Activated T-cell treated with anti-CD3 and anti-CD28 coated beads, Interleukin-2, amount 50 U/mL, for 4 hours (primary cell): ENCODE results near the gene TTYH3. TPM values are rescaled to one million over a fixed set of nuclear protein-coding genes. Genes with fewer than 3 reads are reported as not detected.

Experiments
- ATAC-seq, 2 donors: fragments of 200-7000 bp; cut with Tn5 transposase; one replicate each; pipeline ENCODE4 v1.10.0; 2021
- DNase-seq: peaks from one replicate; pipeline ENCODE4 v3.0.0-alpha.2; 2020
- H3K27me3 Mint-ChIP-seq: one replicate; pipeline ENCODE4 v1.8.0; 2021; ENCODE audit warnings: low read depth, mixed read lengths
- H3K36me3 Mint-ChIP-seq: one replicate; pipeline ENCODE4 v1.8.0; 2022; ENCODE audit warnings: mixed read lengths; ENCODE audit not compliant: insufficient read depth
- H3K4me1 Mint-ChIP-seq: one replicate; pipeline ENCODE4 v1.8.0; 2021; ENCODE audit warnings: low read depth, mixed read lengths
- H3K4me3 Mint-ChIP-seq: one replicate; pipeline ENCODE4 v1.8.0; 2021; ENCODE audit warnings: mild to moderate bottlenecking, moderate library complexity, mixed read lengths
- H3K9me3 Mint-ChIP-seq: one replicate; pipeline ENCODE4 v1.8.0; 2021; ENCODE audit warnings: mixed read lengths
- total RNA-seq, 3 donors: library from RNA; stranded (reverse); gene quantifications; one replicate each; pipeline ENCODE4 v1.2.1, GENCODE V29; 2021

The TTYH3 gene
- total RNA-seq, 3 donors from 2014 or later = 13.4 to 17.3 (median 15.2) TPM

DNA sequence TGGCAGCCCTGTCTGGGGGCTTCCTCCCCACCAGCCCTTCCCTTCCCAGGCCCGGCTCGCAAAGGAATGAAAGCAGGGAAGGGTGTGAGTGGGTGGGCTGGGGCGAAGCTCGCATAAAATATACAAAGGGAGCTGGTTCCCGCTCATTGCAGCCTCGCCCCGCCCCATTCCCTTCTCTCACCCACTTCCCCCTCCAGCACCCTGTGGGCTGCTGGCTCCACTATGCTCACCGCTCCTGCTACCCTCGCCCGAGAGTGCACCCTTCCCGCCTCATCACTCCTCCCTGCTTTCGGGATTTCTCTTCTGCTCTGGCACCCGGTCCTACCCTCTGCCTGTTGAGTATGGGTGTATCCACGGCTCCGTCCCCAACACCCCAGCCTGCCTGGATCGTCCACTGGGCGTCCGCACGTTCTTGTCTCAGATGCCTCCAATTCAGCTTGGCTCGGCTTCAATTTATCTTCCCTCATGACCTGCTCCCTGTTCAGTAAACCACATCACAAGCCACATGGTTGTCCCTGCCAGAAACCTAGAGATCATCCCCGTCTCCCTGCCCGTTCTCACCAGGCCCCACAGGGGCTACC, 14.4 kb upstream of the TTYH3 start:
- no peaks in the 10 kb centered on the region for H3K4me1 Mint-ChIP-seq
- peaks cover 2% of the 10 kb centered on the region for H3K27me3 Mint-ChIP-seq
- no peak for DNase-seq
- H3K36me3 Mint-ChIP-seq = no peaks in the 10 kb centered on the region
- no peak overlapping the region for H3K4me3 Mint-ChIP-seq
- no peak for ATAC-seq
- no peaks in the 10 kb centered on the region for H3K9me3 Mint-ChIP-seq

DNA sequence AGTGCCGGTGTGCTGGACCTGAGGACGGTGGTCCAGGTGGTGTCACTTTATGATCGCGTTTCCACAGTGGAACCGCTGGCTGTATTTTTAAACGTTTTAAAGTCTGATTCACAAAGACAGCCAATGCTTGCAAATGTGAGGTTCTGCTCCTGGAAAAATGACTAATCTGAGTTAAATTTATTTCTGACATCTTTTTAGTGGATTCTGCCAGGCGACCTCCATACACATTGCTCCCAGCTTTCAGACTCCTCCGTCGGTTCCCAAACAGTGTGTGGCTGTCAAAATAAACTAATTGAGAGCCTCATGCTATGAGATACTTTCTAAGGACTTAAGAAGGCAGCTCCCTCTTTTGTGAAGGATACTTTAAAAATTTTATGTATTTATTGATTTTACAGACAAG, 12.7 kb upstream of the TTYH3 start:
- no peak overlapping the region for H3K4me3 Mint-ChIP-seq
- H3K36me3 Mint-ChIP-seq = no peaks in the 10 kb centered on the region
- no peaks in the 10 kb centered on the region for H3K9me3 Mint-ChIP-seq
- no peaks in the 10 kb centered on the region for H3K4me1 Mint-ChIP-seq
- H3K27me3 Mint-ChIP-seq = peaks cover 2% of the 10 kb centered on the region
- ATAC-seq (no peak), DNase-seq (no peak)

DNA sequence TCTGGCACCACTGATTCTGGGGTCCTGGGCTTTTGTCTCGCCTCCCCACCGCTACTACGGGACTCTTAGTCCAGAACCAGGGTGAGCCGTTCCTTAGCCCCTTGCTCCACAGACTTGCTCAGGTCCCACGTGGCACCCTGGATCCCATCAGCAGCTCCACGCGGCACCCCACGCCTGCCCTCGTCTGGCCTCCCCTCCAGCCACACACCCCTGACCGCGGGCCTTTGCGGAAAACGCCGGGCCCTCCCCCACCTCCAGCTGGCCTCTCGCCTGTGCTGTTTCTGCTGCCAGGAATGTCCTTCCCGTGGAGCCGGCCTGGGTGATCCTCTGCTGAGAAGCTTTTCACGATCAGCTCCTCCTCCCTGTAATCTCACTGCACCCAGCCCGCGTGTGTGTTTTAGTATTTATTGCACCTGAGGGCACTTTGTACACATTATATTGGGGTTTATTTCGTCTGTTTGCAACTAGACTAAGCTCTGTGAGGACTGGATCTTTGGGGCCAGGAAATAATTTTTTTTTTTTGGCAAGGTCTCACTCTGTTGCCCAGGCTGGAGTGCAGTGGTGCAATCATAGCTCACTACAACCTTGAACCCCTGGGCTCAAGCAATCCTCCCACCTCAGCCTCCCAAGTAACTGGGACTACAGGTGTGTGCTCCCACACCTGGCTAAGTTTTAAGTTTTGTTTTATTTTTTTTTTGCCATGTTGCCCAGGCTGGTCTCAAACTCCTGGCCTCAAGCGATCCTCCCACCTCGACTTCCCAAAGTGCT, 10.5 kb upstream of the TTYH3 start:
- DNase-seq (no peak), ATAC-seq (no peak)
- Mint-ChIP-seq H3K27me3 (peaks cover 2% of the 10 kb centered on the region), H3K4me1 (no peaks in the 10 kb centered on the region), H3K4me3 (no peak overlapping the region), H3K36me3 (no peaks in the 10 kb centered on the region), H3K9me3 (no peaks in the 10 kb centered on the region)

DNA sequence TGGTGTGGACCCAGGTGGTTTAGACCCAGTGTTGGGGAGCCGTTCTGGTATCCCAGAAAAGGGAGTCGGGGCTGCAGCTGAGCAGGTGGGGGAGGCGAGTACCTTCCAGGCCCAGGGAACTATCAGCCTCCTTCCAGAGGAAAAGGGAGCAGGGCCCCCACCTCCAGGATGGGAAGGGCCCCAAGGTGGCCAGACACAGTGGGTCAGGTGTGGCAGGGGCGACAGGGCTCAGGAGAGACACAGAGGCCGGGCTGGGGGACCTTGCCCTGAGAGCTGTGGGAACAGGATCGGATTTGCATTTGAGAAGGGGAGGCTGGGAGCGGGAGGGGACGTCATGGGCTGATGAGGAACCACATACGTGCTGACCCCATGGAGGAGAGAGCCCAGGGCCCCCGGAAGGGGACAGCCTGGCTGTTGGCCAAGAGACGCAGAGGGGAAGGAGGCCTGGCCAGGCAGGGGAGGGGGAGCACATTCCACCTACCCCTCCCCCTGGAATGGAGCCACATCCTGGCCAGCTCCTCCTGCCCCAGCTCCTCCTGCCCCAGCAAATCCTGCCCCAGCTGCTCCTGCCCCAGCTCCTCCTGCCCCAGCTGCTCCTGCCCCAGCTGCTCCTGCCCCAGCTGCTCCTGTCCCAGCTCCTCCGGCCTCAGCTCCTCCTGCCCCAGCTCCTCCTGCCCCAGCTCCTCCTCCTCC, 9.7 kb upstream of the TTYH3 start:
- no peaks in the 10 kb centered on the region for H3K36me3 Mint-ChIP-seq
- H3K4me1 Mint-ChIP-seq = no peaks in the 10 kb centered on the region
- no peak for DNase-seq
- no peak for ATAC-seq
- peaks cover 2% of the 10 kb centered on the region for H3K27me3 Mint-ChIP-seq
- H3K9me3 Mint-ChIP-seq = no peaks in the 10 kb centered on the region
- H3K4me3 Mint-ChIP-seq = no peak overlapping the region

DNA sequence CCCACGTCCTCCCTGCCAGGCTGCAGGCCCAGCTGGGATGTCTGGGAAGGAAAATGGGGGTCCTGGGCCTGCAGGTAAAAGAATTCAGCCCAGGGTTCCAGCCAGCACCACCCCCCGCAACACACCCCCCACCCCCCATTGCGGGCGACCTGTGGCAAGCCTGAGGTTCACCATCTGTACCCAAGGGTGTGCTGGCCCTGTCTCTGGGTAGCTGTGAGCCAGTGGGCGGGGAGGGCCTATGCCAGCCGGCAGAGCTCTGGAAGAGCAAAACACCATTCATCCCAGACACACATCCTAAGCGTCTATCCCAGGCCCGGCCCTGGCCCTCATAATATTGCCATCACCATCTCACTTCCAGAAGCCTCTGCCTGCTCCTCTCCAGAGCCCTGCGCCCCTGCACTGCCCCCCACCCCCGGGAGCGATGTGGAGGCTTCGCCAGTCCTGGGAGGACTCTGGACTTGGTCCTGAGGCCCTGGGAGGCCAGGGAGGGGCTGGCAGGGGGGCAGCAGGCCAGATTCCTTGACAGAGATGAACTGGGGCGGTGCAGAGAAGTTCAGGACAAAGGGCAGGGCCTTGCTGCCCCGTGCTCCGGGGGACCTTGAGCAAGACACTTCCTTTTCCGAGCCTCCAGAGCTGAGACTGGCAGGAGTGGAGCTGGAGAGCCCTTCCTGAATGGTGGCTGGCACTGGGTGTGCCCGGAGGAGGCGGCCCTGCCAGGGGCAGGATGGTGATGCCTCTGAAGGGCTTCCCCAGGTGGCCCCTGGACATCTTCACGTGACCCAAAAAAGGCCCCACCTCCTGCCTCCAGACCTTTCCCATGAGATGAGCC, 8.7 kb upstream of the TTYH3 start:
- H3K27me3 Mint-ChIP-seq = no peaks in the 10 kb centered on the region
- no peak for ATAC-seq
- no peaks in the 10 kb centered on the region for H3K36me3 Mint-ChIP-seq
- H3K4me1 Mint-ChIP-seq = no peaks in the 10 kb centered on the region
- DNase-seq = no peak
- no peak overlapping the region for H3K4me3 Mint-ChIP-seq
- H3K9me3 Mint-ChIP-seq = no peaks in the 10 kb centered on the region

DNA sequence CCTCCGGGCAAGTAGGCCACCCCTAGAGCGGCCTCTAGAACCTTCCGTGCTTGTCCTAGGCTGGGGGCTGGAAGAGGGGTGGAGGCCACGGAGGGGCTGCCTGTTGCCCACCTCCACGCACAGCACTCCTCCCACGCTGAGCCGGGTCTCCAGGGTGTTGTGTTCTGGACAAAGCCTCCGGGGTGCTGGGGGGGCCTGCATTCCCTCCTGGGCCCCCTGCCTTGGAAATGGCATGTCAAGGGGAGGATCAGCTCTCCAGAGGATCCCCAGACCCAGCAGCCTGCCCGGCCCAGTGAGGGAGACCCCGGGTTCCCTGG, 8.1 kb upstream of the TTYH3 start:
- Mint-ChIP-seq H3K4me1 (no peaks in the 10 kb centered on the region), H3K27me3 (no peaks in the 10 kb centered on the region), H3K4me3 (no peak overlapping the region), H3K36me3 (no peaks in the 10 kb centered on the region), H3K9me3 (no peaks in the 10 kb centered on the region)
- ATAC-seq = no peak
- DNase-seq = no peak

DNA sequence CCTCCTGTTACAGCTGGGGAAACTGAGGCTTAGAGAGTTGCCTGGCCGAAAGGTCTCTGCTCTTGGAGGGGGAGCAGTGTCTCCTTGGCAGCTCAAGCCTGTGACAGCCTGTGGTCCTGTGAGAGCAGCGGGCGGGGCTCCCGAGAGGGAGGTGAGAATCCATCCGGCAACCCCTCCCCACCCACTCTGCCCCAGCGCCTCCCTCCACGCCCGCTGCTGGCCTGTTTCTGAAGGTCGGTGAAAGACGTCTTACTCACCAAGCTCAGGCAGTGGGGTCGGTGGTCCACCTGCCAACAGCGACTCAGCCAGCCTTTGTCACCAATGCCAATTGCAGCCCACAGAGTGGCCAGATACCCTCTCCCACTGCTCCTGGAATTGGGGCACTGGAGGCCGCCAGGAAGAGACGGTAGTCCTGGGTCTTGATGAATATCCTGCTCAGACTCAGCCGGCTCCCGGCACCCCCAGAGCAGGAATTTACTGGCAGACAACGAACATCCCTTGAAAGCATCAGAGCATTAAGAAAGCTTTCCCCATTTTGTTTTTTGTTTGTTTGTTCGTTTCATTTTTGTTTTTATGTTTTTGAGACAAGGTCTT, 7.4 kb upstream of the TTYH3 start:
- Mint-ChIP-seq H3K27me3 (no peaks in the 10 kb centered on the region), H3K4me1 (no peaks in the 10 kb centered on the region), H3K36me3 (no peaks in the 10 kb centered on the region), H3K9me3 (no peaks in the 10 kb centered on the region), H3K4me3 (no peak overlapping the region)
- ATAC-seq = no peak
- DNase-seq = no peak

DNA sequence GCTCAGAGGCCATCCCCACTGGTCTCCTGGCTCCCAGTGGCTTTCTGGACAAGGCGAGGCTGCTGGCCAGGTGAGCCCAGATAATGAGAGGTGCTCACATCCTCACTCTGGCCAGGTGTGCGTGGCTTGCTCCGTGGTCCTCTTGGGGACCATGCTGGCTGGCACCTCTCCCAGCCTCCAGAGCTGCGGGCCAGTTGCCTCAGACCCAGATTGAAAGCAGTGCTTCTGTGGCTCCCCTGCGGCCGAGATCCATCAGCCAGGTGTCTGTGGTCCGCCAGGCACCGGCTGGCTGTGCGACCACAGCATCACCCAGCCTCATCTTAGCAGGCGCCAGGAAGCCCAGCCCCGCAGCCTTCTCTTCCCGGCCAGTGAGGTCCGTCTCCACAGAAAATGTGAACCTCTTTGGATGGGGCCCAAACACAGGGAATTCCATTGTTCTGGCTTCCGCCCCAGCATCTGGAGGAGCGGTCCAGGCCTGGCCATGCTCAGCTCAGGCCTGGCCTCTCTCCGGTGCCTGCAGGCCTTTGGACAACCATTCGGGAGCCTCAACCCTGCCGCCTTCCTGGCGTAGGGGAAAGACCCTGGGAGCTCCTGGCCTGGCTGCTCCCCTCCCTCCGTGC, 5.2 kb upstream of the TTYH3 start:
- H3K4me3 Mint-ChIP-seq = no peak overlapping the region
- H3K9me3 Mint-ChIP-seq = no peaks in the 10 kb centered on the region
- H3K27me3 Mint-ChIP-seq = no peaks in the 10 kb centered on the region
- no peak for ATAC-seq
- H3K36me3 Mint-ChIP-seq = no peaks in the 10 kb centered on the region
- no peak for DNase-seq
- peaks cover 4% of the 10 kb centered on the region for H3K4me1 Mint-ChIP-seq

DNA sequence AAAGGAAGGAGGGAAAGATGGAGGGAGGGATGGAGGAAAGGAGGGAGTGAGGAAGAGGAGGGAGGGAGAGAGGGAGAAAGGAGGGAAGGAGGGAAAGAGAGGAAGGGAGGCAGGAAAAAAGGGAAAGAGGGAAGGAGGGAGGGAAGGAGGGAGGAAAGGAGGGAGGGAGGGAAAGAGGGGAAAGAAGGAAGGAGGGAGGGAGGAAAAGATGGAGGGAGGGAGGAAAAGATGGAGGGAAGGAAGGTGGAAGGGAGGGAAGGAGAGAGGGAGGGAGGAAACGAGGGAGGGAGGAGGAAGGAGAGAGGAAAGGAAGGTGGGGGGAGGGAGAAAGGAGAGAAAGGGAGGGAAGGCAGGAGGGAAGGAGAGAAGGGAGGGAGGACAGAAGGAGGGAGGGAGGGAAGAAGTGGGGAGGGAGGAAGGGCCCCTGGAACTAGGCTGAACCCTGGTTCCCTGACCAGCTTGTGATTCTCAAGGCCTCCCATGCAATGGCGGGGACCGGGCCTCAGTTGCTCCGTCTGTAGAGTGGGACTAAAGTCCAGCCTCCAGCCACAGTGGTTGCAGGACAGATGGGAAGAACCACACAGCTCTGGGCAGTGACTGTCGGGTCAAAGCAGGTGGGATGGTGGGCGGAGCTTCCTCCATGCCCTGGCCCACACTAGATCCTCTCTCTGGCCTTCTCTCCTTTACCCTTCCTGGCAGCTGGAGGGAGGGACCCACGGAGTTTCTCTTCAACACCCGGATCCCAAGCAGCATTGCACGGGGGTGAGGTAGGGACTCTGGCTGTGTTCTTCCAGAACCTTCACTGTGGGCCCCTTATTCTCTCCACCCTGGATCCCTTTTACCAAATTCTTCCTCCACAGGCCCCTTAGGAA, 4.3 kb upstream of the TTYH3 start:
- Mint-ChIP-seq H3K36me3 (no peaks in the 10 kb centered on the region), H3K4me3 (no peak overlapping the region), H3K9me3 (no peaks in the 10 kb centered on the region), H3K4me1 (peaks cover 6% of the 10 kb centered on the region), H3K27me3 (no peaks in the 10 kb centered on the region)
- ATAC-seq = no peak
- no peak for DNase-seq

DNA sequence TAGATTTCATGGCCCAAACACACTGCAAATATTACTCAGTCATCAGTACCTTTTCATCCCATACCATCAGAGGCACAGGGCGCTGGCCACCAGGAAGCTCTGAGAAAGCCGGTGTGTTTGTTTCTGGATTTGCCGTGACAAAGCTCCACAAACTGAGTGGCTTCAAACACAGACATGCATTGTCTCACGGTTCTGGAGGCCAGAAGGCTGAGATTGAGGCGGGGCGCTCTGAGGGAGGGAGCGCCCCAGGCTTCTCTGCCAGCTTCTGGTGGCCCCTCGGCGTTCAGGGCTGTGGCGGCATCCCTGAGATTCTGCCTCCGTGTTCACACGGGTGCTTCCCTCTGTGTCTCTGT, 3.7 kb upstream of the TTYH3 start:
- DNase-seq (no peak), ATAC-seq (no peak)
- Mint-ChIP-seq H3K36me3 (no peaks in the 10 kb centered on the region), H3K4me3 (no peak overlapping the region), H3K4me1 (peaks cover 10% of the 10 kb centered on the region), H3K27me3 (no peaks in the 10 kb centered on the region), H3K9me3 (no peaks in the 10 kb centered on the region)

DNA sequence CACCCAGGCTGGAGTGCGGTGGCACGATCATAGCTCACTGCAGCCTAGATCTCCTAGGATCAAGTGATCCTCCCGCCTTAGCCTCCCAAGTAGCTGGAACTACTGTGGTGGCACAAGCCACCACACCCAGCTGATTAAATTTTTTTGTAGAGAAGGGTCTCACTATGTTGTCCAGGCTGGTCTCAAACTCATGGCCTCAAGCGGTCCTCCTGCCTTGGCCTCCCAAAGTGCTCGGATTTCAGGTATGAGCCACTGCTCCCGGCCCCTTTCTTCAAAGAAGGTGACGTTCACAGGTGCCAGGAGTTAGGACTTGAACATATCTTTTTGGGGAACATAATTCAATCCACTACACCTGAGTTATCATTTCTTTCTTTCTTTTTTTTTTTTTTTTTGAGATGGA, 2.9 kb upstream of the TTYH3 start:
- ATAC-seq (no peak), DNase-seq (no peak)
- H3K4me3 Mint-ChIP-seq = no peak overlapping the region
- peaks cover 18% of the 10 kb centered on the region for H3K4me1 Mint-ChIP-seq
- no peaks in the 10 kb centered on the region for H3K27me3 Mint-ChIP-seq
- no peaks in the 10 kb centered on the region for H3K36me3 Mint-ChIP-seq
- no peaks in the 10 kb centered on the region for H3K9me3 Mint-ChIP-seq

DNA sequence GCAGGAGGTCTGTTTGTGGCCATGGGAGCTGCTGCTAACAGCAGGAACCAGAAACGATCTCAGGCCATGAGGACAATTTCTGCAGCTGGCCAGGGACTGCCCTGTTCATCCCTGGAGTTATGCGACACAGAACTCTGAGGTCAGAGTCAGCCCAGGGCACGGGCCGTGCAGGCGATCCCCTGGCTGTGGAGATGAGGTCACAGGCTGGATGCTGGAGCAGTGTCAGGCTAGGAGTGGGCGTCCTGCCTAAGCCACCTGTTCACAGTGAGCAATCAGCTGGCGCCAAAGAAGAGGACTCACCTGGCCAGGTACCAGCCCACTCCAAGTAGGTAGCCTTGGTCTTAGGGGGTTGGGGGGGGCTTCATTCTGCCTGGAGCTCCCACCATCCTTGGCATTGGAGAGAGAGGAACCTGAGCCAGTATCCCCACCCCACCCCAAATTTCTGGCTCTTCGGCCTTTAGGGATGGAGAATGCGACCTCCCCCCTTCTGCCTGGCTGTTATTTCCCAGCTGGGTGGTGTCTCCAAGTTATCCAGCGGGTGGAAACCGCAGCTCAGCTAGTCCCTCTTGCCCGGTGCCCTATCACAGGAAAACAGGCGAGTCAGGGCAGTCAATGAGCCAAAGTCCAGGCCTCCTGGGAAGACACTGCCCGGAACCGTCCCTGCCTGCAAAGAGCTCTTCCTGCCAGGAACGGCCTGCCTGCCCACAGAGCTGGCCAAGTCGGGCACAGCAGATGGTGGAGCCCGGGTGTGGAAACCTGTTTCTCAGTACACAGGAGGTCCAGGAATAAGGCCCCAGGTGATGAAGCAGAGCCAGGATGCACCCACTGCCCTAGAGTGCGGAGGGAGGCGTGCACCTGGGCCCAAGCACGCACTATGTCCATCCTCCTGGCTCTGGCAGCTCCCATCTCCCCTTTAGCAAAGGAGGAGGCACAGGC, 1.8 kb upstream of the TTYH3 start:
- no peak overlapping the region for H3K4me3 Mint-ChIP-seq
- DNase-seq = no peak
- H3K4me1 Mint-ChIP-seq = peaks cover 21% of the 10 kb centered on the region
- no peaks in the 10 kb centered on the region for H3K9me3 Mint-ChIP-seq
- no peaks in the 10 kb centered on the region for H3K36me3 Mint-ChIP-seq
- H3K27me3 Mint-ChIP-seq = no peaks in the 10 kb centered on the region
- no peak for ATAC-seq
